HG03442 (cell line): ENCODE results near the gene NUMB.
"Not testable (repeated sequence)": the region's sequence is repeated elsewhere in the genome, so short reads cannot be mapped to it uniquely, and the experiment has no call there.

Experiments used
- ATAC-seq: cut with Tn5 transposase; IDR thresholded peaks from one replicate; pipeline ENCODE4 v1.9.1; 2021; ENCODE audit warnings: mild to moderate bottlenecking, moderate library complexity; ENCODE audit not compliant: unreplicated experiment

NUMB gene

DNA sequence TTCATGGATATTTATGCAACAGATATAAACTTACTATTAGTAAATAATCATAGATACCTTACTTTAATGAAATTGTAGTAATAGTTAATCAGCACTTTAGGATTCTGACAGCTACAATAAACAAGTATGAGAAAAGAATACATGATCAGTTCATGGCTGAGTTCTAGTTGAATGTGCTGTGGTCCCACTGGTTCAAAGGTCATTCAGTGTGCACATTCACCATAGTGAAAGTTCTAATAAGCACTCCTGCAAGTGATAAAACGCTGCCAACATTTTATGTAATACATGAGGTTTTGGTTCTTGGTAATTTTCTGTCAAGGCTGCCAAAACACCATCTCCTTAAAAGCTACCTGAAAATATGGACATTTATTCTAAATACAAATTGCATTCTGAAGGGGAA lies 92.6 kb downstream of the NUMB start:
- ATAC-seq = no peak

DNA sequence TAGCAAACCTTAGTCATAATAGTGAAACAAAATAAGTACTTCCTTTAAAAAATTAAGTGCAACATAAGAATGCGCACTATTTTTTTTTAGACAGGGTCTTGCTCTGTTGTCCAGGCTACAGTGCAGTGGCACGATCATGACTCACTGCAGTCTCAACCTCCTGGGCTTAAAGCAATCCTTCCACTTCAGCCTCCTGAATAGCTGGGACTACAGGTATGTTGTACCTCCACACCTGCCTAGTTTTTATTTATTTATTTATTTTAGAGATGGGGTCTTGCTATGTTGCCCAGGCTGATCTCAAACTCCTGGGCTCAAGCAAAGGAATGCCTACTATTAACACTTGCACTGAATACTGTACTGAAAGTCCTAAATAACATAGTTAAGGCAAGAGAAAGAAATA lies 93.8 kb downstream of the NUMB start:
- no peak for ATAC-seq

DNA sequence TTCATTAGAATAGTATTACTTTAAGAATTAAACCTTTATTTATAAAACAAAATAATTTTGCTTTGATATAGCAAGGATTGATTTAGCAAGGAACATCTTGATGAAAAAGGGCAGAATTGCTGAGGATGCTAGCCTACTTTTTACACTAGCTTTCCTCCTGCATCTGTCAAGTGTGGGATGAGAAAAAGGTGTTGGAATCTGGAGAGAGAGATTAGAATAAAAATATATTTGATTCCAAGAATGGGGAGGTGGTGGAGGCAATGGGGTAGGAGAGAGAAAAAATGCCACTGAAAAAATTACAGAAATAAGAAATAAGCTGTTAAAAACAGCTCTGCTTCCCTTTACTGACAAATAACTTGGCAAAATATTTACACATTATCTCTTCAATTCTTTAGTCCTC lies 98.9 kb downstream of the NUMB start:
- ATAC-seq = no peak

DNA sequence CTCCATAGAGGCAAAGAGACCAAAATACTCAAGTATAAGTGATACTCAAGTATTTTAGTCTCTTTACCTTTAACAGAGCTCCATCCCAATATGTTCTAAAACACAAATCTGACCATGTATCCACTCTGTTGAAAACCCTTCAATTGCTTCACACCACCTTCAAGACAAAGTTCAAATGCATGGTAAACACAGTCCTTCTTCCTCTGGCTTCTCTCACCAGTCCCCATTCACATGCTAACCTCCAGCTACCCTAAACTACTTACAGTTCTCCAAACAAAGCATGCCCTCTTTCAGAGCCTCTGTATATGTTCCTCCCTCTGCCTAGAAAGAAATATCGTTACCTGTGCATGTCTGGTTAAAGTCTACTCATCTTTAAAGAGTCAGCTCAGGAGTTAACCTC lies 100.2 kb downstream of the NUMB start:
- no peak for ATAC-seq

DNA sequence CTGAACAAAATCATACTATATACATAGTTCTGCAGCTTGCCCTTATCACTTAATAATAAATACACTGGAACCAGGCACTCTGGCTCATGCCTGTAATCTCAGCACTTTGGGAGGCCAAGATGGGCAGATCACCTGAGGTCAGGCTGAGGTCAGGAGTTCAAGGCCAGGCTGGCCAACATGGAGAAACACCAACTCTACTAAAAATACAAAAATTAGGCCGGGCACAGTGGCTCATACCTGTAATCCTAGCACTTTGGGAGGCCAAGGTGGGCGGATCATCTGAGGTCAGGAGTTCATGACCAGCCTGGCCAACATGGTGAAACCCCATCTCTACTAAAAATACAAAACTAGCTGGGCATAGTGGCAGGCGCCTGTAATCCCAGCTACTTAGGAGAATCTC lies 109.3 kb downstream of the NUMB start:
- not testable (repeated sequence) for ATAC-seq

DNA sequence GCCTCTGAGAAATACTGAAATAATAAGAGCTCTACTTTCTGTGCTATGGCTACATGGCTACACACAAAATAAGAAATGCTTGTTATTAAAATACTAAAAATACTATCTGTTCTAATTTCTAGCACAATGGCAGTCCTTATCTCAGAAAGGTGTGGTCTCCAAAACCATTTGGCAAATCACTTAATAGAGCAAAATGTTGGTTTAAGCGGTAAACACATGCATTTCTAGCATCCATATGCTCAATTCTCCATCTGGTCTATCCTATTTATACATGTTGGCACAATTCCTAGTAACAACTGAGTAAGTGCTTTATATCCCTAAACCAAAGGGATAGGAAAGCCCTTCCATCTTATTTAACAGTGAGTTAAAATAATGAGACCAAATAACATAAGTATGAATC lies 114.0 kb downstream of the NUMB start:
- no peak for ATAC-seq

DNA sequence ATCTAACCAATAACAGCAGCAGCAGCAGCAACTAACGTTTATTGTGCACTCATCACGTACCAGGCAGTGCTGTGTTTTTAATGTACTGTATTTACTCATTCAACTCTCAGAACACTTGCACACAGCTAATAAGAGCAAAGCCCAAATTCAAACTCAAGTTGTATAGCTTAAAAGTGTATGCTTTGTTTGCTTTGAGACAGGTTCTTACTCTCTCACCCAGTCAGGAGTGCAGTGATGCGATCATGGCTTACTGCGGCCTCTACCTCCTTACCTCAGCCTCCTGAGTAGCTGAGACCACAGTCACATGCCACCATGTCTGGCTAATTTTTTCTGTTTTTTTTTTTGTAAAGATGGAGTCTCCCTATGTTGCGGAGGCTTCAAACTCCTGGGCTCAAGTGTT lies 115.7 kb downstream of the NUMB start:
- no peak for ATAC-seq

DNA sequence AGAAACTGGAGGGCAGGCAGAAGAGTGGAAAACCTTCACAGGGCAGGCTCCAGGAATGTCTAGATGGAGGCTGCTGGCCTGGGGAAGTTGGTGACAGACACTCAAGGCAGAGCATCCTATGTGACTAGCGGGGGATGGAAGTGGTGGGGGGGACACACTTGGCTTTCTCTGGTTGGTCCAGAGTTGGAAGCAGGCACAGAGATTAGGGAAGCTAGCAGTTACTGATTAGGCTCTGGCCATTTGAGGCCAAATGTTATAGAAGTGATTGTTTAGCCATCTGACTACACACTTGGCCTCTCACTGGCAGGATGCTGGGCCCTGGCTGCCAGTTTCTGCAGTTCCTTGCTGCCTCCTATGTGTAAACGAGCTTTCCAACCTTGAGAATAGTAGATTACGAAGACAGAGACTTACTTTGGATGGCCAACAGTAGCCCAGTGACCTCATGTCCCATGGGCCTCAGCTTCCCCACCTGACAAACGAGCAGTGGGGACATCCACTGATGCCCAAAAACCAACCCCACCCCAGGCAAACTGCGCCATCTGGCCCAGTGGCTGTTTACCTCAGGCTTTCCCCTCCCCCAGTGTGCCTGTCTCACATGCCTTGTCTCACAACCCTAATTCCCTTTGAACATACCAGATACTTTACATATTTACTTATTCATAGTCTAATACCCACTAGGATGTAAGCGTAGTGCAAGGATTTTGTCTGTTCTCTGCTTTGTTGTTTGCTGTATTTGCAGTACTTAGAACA lies 118.3 kb downstream of the NUMB start:
- no peak for ATAC-seq

DNA sequence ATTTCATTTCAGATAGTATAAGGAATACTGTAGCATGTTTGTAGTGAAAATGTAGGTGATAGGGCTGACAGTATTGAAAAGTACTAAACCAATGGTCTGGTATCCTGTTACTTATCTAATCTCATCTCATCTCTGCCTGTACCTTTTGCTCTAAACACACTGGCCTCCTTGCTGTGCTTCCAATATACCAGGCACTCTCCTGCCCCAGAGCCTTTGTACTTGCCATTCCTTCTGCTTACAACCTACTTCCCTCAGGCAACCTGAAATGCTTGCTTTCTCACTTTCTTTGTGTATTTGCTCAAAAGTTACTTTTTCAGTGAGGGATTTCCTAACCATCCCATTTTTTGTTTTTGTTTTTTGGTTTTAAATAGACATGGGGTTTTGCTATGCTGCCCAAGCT lies 119.1 kb downstream of the NUMB start:
- ATAC-seq = no peak

DNA sequence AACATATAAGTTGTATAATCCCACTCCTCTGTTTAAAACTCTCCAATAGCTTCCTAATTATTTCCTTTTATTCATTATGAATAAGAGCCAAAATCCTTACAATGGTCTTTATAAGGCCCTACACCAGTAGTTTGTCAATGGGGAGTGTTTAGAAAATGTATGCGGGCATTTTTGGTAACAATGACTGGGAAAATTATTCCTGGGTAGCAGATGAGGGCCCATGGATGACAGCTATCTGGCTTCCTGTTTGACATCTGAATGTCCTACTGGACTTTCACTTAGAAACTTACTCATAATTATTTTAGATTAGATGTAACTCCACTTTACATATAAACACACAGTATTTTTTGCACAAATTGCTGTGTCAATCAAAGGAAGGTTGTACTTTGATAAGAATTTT lies 119.8 kb downstream of the NUMB start:
- ATAC-seq = no peak

DNA sequence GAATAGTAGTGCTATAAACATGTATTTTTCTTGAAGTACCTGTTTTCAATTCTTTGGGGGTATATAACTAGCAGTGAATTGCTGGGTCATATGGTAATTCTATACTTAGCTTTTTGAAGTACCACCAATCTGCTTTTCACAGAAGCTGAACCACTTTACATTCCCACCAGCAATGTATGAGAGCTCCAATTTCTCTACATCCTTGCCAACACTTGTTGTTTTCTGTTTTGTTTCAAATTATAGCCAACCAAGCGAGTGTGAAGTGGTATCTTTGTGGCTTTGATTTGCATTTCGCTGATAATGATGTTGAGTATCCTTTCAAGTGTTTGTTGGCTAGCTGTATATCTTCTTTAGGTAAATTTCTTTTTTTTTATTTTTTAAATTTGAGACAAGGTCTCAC lies 125.3 kb downstream of the NUMB start:
- no peak for ATAC-seq

DNA sequence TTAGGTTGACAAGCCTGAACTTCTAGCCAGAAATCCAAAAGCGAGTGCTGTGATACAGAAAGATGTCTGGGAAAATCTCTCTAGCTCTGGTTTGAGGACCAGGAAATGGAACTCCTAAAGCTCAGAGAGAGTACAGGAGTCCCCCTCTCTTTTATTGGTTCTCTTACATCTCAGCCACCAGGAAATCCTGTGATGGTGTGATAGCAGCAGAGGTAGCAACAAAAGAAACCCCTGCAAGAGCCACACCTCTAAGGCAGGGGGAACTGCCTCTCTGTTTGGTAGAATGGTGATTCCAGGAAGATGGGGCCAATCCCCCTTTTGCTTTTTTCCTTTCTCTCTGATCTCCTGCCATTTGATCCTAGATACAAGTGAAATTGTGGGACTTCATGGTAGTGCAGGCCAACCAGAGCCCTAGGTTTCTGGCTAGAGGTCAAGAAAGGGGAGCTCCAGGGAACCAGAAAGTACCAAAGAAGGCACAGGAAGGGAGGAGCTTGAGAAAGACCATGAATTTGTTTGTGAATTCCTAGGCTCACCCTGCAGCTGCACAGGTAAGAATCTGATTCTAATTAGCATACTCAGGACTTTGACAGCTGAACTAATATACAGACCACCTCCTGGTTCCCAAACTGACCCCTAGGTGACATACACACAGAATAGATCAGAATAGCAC lies 132.6 kb downstream of the NUMB start:
- no peak for ATAC-seq

DNA sequence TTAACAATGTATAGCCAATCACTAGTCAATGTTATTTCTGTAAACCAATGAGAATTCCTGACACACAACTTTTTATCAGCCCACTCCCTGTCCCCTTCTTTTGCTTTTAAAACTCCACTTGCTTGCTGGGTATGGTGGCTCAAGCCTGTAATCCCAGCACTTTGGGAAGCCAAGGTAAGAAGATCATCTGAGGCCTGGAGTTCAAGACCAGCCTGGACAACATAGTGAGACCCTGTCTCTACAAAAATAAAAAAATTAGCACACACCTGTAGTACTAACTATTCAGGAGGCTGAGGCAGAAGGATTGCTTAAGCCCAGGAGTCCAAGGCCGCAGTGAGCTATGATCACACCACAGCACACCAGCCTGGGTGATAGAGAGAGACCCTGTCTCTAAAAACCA lies 133.3 kb downstream of the NUMB start:
- no peak for ATAC-seq

DNA sequence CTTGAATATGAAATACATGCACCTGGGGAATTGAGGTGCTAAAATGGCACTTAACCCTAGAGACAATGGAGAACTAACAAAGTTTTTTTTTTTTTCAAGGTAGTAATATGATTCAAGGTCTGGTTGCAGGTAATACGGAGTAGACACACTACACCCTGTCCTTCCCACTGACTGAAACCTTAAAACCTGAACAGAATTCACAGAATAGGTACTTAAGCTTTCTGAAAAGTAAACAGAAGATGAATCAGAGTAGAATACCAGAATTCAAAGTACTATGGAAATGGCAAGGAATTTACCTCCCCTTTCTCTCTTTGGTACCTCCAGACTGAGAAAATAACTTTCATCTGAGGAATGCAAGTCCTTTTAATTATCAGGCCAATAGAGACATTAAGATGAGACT lies 133.8 kb downstream of the NUMB start:
- no peak for ATAC-seq

DNA sequence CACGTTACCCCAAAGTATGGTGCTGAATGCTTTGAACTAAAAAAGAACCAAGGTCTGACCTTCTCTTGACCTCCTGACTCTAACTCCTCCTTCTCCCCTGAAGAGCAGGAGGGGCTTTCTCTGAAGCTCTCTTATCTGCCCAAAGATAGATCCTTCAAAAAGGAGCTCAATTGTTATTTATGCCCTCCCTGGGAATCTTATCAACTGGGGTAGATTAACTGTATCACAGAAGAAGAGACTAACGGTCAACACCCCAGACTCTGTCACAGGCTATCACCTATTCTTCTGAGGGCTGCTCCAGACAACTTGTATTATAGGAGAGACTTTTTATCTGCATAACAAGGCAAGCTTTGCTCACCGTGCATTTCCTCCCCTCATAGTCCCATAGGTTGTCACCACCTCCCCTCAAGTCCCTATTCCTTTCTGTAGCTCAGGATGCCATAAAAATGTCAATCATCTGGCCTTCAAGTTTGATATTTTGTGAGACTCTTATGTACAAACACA lies 134.4 kb downstream of the NUMB start:
- ATAC-seq = no peak

DNA sequence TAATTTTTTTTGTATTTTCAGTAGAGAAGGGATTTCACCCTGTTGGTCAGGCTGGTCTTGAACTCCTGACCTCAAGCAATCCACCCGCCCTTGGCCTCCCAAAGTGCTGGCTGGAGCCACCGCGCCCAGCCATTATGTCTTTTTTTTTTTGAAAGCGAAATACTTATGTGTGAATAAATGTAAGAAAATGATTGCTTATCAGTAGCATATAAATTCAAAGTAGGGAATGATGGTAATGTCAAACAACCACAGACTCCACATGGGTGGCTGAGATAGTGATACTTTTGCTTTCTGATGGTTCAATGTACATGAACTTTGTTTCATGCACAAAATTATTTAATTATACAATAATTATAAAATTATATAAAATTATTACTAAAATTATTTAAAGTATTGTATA lies 145.2 kb downstream of the NUMB start:
- ATAC-seq = no peak

DNA sequence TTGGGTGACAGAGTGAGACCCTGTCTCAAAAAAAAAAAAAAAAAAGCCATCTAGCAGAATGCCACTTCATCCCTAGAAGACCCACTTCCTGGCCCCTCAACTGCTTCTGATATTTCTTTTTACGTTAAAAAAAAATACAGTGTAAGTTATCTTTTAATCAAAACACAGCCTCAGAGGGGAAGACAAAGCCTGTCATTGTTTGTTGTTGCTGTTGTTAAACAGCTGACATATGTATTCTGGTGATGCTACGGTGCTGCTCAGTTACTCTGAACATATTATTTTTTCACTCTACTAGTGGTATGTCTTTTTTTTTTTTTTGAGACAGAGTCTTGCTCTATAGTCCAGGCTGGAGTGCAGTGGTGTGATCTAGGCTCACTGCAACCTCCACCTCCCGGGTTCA lies 145.7 kb downstream of the NUMB start:
- ATAC-seq = no peak

DNA sequence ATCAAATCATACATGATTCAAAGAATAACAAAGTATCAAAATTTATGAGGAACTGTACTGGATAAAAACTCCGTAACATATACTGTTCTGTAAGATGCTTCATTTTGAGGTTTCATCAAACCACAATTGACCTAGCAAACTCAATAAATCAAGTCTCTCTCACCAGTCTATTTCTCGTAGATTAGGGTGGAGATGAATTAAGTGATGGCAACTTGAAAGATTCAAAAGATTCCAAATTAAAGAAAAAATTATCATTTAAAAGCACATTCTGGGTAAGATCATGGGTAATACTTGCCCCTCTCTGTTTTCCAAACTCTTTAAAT lies 146.7 kb downstream of the NUMB start:
- ATAC-seq = no peak

DNA sequence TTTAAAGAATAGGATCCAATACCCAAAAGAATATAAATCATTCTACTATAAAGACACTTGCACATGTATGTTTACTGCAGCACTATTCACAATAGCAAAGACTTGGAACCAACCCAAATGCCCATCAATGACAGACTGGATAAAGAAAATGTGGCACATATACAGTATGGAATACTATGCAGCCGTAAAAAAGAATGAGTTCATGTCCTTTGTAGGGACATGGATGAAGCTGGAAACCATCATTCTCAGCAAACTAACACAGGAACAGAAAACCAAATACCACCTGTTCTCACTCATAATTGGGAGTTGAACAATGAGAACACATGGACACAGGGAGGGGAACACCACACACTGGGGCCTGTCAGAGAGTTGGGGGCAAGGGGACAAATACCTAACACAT lies 149.1 kb downstream of the NUMB start:
- not testable (repeated sequence) for ATAC-seq

DNA sequence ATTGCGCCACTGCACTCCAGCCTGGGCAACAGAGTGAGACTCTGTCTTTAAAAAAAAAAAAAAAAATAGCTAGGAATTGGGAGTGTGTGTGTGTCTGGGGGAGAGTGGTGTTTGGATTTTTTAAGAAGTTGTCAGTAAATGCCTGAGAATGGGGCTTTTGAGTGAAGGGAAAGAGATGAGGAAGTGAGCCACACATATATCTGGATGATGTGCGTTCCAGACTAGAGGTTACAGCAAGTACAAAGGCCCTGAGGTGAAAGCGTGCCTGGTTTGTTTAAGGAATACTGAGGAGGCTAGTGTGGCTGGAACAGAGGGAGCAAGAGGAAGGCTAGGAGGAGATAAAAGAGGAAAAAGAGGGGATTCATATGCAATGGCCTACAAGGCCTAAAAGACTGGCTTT lies 151.1 kb downstream of the NUMB start:
- no peak for ATAC-seq

DNA sequence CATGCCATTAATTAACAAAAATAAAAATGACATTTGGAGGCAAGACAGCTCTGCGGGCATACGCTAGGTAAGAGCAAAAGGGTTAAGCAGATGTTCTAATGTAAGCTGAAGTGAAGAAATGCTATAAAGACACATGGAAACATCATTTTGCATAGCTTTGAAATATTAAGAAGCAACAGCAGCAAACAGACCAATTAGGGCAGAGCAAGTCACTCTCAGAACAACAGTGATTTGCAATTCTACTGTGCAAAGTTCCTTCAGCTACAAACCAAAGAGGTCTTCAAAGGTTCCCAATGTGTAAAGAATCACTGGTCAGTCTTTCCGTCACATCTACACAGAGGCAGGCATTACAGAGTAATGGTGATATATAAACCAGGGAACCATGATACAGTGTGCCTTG lies 152.8 kb downstream of the NUMB start:
- ATAC-seq = no peak

DNA sequence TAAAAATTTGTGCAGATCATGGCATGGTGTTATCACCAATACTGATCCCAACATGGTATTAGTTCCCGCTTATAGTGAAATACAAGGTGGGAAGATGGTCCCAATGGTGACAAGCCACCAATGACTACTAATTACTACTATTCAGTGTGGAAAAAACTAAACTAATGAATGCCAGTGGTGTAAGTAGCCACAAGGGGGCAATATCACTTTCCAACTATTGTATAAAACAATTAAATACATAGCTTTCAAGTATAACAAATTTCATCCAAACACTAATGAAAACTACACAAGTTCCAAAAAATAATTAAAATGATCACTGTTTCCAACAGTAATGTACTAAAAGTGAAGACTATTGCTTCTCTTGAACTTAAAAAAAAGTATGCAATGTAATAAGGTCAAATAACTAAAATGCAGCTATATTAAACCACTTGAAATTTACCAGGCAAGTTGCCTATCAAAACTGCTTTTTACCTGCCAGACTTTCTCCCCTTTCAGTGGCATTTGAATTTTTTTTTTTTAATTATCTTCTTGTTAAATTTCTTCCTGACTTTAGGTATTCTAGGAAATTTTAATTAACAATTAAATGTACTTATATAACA lies 163.0 kb downstream of the NUMB start:
- no peak for ATAC-seq
